Neutrophil (primary cell): Measurements from ENCODE around the gene BZW1.

Source experiments
- H3K27ac ChIP-seq: fragments of 200-600 bp; sonication (generic); 2 replicates; pipeline ENCODE4 v1.5.1; 2016; ENCODE audit warnings: mild to moderate bottlenecking, moderate library complexity
- H3K27me3 ChIP-seq: fragments of 200-600 bp; sonication (generic); 2 replicates; pipeline ENCODE4 v1.6.0; 2016; ENCODE audit warnings: mild to moderate bottlenecking
- H3K36me3 ChIP-seq: fragments of 200-600 bp; sonication (generic); 2 replicates; pipeline ENCODE4 v1.5.1; 2017
- H3K4me1 ChIP-seq, 2 experiments: fragments of 200-600 bp in 1 of 2; sonication (generic) in 1 of 2; 1 replicate in 1 of 2; 2 replicates in 1 of 2; pipeline versions ENCODE4 v1.5.1 to v1.6.1; 2013 to 2016; ENCODE audit warnings: low read depth in 1 of 2, low read length in 1 of 2, mild to moderate bottlenecking in 1 of 2, moderate library complexity in 1 of 2; ENCODE audit not compliant: control insufficient read depth in 1 of 2, insufficient read depth in 1 of 2
- H3K4me3 ChIP-seq, 2 experiments: fragments of 200-600 bp in 1 of 2; sonication (generic) in 1 of 2; 1 replicate in 1 of 2; 2 replicates in 1 of 2; pipeline ENCODE4 v1.5.1; 2013 to 2016; ENCODE audit warnings: low read depth in 1 of 2, low read length in 1 of 2, mild to moderate bottlenecking in 1 of 2, moderate library complexity in 1 of 2
- H3K9me3 ChIP-seq: fragments of 200-600 bp; sonication (generic); 2 replicates; pipeline ENCODE4 v1.5.1; 2016
- TF ChIP-seq, protein P1 (sequence below): fragments of 200-600 bp; sonication (generic); IDR thresholded peaks from 2 replicates; pipeline ENCODE4 v1.5.1; 2016; ENCODE audit warnings: antibody characterized with exemption

BZW1 gene

GRCh38 chr2:200767111-200767885, 44.4 kb upstream of the BZW1 start:
- Histone ChIP-seq H3K36me3 (no peaks in the 10 kb centered on the region), H3K27ac (no peak overlapping the region), H3K4me1 (peaks cover 5 to 11% of the 10 kb centered on the region in 2 experiments), H3K4me3 (no peak overlapping the region), H3K9me3 (no peaks in the 10 kb centered on the region), H3K27me3 (no peaks in the 10 kb centered on the region)
- TF ChIP-seq, protein P1, sequence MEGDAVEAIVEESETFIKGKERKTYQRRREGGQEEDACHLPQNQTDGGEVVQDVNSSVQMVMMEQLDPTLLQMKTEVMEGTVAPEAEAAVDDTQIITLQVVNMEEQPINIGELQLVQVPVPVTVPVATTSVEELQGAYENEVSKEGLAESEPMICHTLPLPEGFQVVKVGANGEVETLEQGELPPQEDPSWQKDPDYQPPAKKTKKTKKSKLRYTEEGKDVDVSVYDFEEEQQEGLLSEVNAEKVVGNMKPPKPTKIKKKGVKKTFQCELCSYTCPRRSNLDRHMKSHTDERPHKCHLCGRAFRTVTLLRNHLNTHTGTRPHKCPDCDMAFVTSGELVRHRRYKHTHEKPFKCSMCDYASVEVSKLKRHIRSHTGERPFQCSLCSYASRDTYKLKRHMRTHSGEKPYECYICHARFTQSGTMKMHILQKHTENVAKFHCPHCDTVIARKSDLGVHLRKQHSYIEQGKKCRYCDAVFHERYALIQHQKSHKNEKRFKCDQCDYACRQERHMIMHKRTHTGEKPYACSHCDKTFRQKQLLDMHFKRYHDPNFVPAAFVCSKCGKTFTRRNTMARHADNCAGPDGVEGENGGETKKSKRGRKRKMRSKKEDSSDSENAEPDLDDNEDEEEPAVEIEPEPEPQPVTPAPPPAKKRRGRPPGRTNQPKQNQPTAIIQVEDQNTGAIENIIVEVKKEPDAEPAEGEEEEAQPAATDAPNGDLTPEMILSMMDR = no peak

DNA sequence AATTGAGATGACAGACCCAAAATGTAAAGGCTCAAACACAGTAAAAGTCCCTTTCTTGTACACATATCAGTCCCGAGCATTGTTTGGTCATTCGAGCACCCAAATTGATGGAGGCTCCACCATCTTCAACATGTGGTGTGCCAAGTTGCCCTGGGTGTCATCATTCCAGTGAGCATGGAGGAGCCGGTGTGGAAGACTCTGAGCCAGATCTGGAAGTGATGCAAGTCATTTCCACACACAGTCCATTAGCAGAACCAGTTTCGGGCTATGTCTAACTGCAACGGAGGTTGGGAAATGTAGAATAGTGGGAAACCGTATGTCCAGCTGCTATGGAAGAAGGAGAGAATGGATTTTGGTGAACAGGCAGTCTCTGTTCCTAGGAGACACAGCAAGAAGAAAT, 40.9 kb upstream of the BZW1 start:
- H3K36me3 ChIP-seq = no peaks in the 10 kb centered on the region
- no peak overlapping the region for H3K4me3 ChIP-seq
- TF ChIP-seq, protein P1 = no peak
- H3K9me3 ChIP-seq = no peaks in the 10 kb centered on the region
- no peaks in the 10 kb centered on the region for H3K27me3 ChIP-seq
- no peak overlapping the region for H3K27ac ChIP-seq
- peaks cover 5 to 11% of the 10 kb centered on the region in 2 experiments for H3K4me1 ChIP-seq

DNA sequence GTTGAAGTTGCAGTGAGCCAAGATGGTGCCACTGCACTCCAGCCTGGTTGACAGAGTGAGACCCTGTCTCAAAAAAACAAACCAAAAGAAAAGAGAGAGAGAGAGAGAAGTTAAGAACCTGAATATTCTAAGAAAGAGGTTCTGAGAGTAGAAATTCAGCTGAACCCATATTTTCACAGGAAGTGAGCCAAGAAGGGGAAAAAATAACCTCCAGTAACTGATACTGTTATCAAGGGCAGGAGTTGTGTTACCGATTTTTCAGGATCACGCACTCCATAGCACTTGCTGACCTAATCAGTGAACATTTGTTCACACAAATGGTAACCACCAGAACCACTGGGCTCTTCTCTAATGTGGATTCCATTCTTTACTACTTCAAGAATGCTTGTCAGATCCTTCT, 39.1 kb upstream of the BZW1 start:
- no peaks in the 10 kb centered on the region for H3K27me3 ChIP-seq
- no peaks in the 10 kb centered on the region for H3K9me3 ChIP-seq
- peaks cover 5 to 11% of the 10 kb centered on the region in 2 experiments for H3K4me1 ChIP-seq
- H3K27ac ChIP-seq = no peak overlapping the region
- TF ChIP-seq, protein P1 = no peak
- H3K4me3 ChIP-seq = no peak overlapping the region
- no peaks in the 10 kb centered on the region for H3K36me3 ChIP-seq

GRCh38 chr2:200773083-200773482, 38.6 kb upstream of the BZW1 start:
- Histone ChIP-seq H3K27me3 (no peaks in the 10 kb centered on the region), H3K4me1 (peaks cover 5 to 11% of the 10 kb centered on the region in 2 experiments), H3K36me3 (no peaks in the 10 kb centered on the region), H3K27ac (no peak overlapping the region), H3K4me3 (no peak overlapping the region), H3K9me3 (no peaks in the 10 kb centered on the region)
- TF ChIP-seq, protein P1 = no peak

GRCh38 chr2:200774920-200775319, 36.8 kb upstream of the BZW1 start:
- no peaks in the 10 kb centered on the region for H3K9me3 ChIP-seq
- peaks cover 5 to 11% of the 10 kb centered on the region in 2 experiments for H3K4me1 ChIP-seq
- TF ChIP-seq, protein P1 = no peak
- no peak overlapping the region for H3K4me3 ChIP-seq
- no peaks in the 10 kb centered on the region for H3K27me3 ChIP-seq
- no peaks in the 10 kb centered on the region for H3K36me3 ChIP-seq
- H3K27ac ChIP-seq = no peak overlapping the region
